GM21737 (cell line): Measurements from ENCODE around the gene CCDC149.

Experiments
- ATAC-seq: cut with Tn5 transposase; IDR thresholded peaks from one replicate; pipeline ENCODE4 v1.9.1; 2021; ENCODE audit warnings: mild to moderate bottlenecking, moderate library complexity; ENCODE audit not compliant: unreplicated experiment

The CCDC149 gene

GRCh38 chr4:24912252-24913118 is at the start of gene CCDC149:
Gene CCDC149, minus strand, starts transcription at chr4:24913042. Its CDS starts 178 bp downstream, at chr4:24912864.
- no peak for ATAC-seq

GRCh38 chr4:24957886-24958285 is 45.0 kb upstream of the CCDC149 start:
- ATAC-seq: no peak

- ATAC-seq: no peak
These were observed 43.9 kb upstream of the CCDC149 start for GRCh38 chr4:24956763-24957162.

GRCh38 chr4:24956091-24956490 is 43.2 kb upstream of the CCDC149 start:
- no peak for ATAC-seq

- ATAC-seq: no peak
These were observed 39.8 kb upstream of the CCDC149 start for GRCh38 chr4:24952667-24953066.

- ATAC-seq: no peak
These were observed 37.1 kb upstream of the CCDC149 start for GRCh38 chr4:24949970-24950369.

- no peak for ATAC-seq
These were observed 25.1 kb upstream of the CCDC149 start for GRCh38 chr4:24937917-24938281.

GRCh38 chr4:24937176-24937916 is 24.5 kb upstream of the CCDC149 start:
- no peak for ATAC-seq

- ATAC-seq: no peak
These were observed 23.0 kb upstream of the CCDC149 start for GRCh38 chr4:24935856-24936255.

- no peak for ATAC-seq
These were observed 21.5 kb upstream of the CCDC149 start for GRCh38 chr4:24934311-24934710.

GRCh38 chr4:24933684-24934275 is 20.9 kb upstream of the CCDC149 start:
- no peak for ATAC-seq

GRCh38 chr4:24932515-24933225 is 19.8 kb upstream of the CCDC149 start:
- ATAC-seq: no peak

- no peak for ATAC-seq
These were observed 17.3 kb upstream of the CCDC149 start for GRCh38 chr4:24930151-24930550.

GRCh38 chr4:24928708-24929107 is 15.9 kb upstream of the CCDC149 start:
- ATAC-seq: no peak

- ATAC-seq: no peak
These were observed 14.2 kb upstream of the CCDC149 start for GRCh38 chr4:24927049-24927448.

GRCh38 chr4:24924309-24924781 is 11.5 kb upstream of the CCDC149 start:
- ATAC-seq: no peak

GRCh38 chr4:24923550-24923949 is 10.7 kb upstream of the CCDC149 start:
- ATAC-seq: no peak

- no peak for ATAC-seq
These were observed 10.2 kb upstream of the CCDC149 start for GRCh38 chr4:24923002-24923401.

GRCh38 chr4:24922416-24922815 is 9.6 kb upstream of the CCDC149 start:
- ATAC-seq: no peak

GRCh38 chr4:24921491-24921890 is 8.6 kb upstream of the CCDC149 start:
- no peak for ATAC-seq

GRCh38 chr4:24920008-24920407 is 7.2 kb upstream of the CCDC149 start:
- ATAC-seq: no peak
